Astrocyte of the cerebellum (primary cell): ENCODE data around the gene PFDN5.

ENCODE experiments used
- DNase-seq: peaks from one replicate; pipeline ENCODE4 v3.0.0-alpha.2; 2011; ENCODE audit warnings: low read depth
- H3K4me3 ChIP-seq: 2 replicates; pipeline ENCODE4 v1.5.1; 2011; ENCODE audit warnings: mild to moderate bottlenecking, low read depth, low read length, moderate library complexity
- in situ Hi-C: cut with HindIII; loops from 2 replicates; pipeline ENCODE4 v1.10.0; 2017; ENCODE audit warnings: low sequenced_read_pairs
- TF ChIP-seq, protein P1 (sequence below): IDR thresholded peaks from 2 replicates; pipeline ENCODE4 v1.5.1; 2012; ENCODE audit warnings: low read length, low read depth, moderate library complexity, mild to moderate bottlenecking; ENCODE audit errors: missing control alignments

Gene PFDN5

DNA sequence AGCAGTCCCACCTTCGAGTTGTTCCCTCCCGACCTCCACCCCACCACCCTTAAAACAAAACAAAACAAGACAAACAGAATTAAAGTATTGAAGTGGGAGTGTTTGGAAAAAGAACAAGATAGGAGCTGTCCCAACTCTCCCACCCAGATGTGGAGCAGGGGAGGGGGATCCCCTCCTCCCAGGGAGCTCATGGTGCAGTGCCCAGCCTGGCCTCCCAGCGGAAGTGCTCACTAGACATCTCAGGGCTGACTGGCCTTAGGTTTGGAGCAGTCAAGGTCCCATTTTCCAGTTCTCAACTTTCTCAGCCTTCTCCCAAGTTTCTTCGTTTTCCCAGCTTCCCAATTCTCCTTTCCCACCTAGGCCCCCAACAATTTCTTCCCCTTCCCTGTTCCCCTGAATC lies 37.9 kb downstream of the PFDN5 start:
- H3K4me3 ChIP-seq = no peak overlapping the region
- no peak for DNase-seq
- TF ChIP-seq, protein P1, sequence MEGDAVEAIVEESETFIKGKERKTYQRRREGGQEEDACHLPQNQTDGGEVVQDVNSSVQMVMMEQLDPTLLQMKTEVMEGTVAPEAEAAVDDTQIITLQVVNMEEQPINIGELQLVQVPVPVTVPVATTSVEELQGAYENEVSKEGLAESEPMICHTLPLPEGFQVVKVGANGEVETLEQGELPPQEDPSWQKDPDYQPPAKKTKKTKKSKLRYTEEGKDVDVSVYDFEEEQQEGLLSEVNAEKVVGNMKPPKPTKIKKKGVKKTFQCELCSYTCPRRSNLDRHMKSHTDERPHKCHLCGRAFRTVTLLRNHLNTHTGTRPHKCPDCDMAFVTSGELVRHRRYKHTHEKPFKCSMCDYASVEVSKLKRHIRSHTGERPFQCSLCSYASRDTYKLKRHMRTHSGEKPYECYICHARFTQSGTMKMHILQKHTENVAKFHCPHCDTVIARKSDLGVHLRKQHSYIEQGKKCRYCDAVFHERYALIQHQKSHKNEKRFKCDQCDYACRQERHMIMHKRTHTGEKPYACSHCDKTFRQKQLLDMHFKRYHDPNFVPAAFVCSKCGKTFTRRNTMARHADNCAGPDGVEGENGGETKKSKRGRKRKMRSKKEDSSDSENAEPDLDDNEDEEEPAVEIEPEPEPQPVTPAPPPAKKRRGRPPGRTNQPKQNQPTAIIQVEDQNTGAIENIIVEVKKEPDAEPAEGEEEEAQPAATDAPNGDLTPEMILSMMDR = no peak
- in situ Hi-C loops = no loop called here

DNA sequence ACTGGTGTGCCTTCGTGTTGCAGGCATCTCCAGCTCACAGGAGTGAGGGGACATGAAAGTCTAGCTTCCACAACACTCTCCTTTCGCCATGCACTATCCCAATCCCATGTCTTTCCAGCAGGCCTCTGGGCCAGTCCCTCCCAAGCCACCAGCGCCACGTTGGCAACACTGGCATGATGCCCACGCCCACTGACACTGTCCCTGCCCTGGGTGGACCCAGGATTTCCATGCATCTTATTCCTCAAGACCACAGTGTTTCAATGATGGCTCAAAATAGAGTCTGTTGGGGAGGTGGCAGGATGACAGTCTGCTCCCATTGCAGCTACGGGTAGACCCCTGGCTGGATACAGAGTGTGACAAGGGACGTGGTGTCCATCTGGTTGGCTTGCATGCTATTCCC lies 38.5 kb downstream of the PFDN5 start:
- no peak overlapping the region for H3K4me3 ChIP-seq
- no peak for DNase-seq
- in situ Hi-C loops = no loop called here
- TF ChIP-seq, protein P1 = no peak

DNA sequence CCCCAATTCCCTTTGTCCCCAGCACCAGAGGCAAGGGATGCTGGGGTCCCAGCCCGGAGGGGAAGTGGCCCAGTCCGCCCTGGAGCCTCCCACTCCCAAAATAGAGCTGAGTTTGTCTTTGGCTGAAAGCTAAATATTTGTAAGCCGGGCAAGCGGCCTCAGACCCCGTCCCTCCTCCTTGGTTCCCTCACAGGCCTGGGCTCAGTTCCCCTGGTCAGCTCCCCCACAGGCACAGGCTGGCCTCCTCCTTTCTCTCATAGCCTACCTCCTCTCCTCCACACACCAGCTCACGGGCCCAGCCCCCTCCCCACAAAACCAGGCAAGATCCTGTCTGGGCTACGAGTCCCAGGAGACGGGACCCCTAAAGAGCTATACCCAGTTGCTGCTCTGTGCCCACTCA lies 39.5 kb downstream of the PFDN5 start:
- in situ Hi-C loops = no loop called here
- TF ChIP-seq, protein P1 = no peak
- H3K4me3 ChIP-seq = no peak overlapping the region
- DNase-seq = no peak

DNA sequence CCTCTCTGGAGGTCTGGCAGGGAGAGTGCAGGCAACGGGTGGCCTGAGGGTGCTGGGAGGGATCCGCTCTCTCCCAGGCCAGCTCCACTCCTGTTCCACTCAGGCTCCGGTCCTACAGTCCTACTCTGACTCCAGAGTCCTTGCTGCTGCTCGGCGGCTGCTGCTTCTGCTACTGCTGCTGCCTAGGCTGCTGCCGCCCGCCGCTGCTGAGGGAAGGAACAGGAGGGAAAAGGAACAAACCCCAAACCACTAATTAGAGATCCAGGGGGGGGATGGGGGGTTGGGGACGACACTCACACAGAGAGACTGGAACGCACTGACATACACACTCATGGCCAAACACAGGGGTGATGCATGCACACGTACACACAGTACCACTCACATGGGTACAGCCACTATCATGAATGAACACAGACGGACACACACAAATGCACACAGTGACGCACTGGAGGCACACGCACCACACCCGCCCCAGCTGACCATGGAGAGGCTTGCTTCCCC lies 40.9 kb downstream of the PFDN5 start, which contains the start of gene SP7:
Gene SP7 (minus strand): TSS at position 174 of the 501 bp plus-strand sequence. CDS start 708 bp downstream, outside the sequence.
- in situ Hi-C loops = no loop called here
- no peak within 1 kb of the TSS for H3K4me3 ChIP-seq
- DNase-seq = no peak
- TF ChIP-seq, protein P1 = no peak

DNA sequence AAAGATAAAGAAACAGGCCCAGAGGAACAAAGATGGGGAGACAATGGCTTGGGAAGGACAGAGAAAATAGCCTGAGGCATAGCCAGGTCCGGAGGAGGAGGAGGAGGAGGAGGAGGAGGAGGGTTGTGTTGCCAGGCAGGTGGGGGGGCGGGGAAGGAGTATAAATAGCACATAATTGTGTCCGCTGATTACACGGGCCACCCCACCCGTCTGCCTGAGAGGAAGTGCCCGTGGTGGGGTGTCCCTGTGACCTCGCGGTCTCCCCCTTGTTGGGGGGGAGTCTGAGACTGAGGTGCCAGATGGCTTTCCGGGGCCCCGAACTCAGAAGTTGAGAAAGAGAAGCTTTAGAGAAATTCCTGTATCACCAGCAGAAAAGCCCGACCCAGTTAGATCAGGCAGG lies 42.7 kb downstream of the PFDN5 start:
- TF ChIP-seq, protein P1 = no peak

DNA sequence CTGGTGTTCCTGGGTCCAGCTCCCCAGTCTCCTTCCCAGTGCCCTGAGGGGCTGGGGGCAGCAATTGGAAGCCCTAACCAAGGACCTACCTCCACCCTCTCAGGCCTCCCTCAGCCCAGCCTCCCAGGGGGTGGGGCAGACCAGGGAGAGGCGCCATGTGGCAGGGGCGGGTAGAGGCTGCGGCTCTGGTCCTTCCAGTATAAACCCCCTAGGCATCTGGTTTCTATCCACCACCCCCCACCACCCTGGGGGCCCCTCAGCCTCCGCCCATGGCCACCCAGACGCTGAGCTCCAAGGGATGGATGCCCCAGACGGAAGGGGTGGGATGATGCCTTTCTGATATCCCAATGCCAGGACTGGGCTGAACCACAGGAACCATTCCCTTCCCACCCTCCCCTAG lies 43.6 kb downstream of the PFDN5 start:
- TF ChIP-seq, protein P1 = no peak
- no peak overlapping the region for H3K4me3 ChIP-seq
- in situ Hi-C loops = no loop called here
- DNase-seq = no peak

More for the DNA sequence above, 42.7 kb downstream of the PFDN5 start:
- DNase-seq = no peak
- in situ Hi-C loops = no loop called here
- no peak overlapping the region for H3K4me3 ChIP-seq
